HG03565 (cell line): Measurements from ENCODE around the gene GALNT17.

Source experiments
- ATAC-seq: cut with Tn5 transposase; IDR thresholded peaks from one replicate; pipeline ENCODE4 v1.9.1; 2021; ENCODE audit warnings: mild to moderate bottlenecking, moderate library complexity; ENCODE audit not compliant: unreplicated experiment

The GALNT17 gene

GRCh38 chr7:71657386-71657785, 525.4 kb downstream of the GALNT17 start:
- ATAC-seq, result no peak

- no peak for ATAC-seq
Measured at GRCh38 chr7:71659622-71660021, 527.7 kb downstream of the GALNT17 start.

GRCh38 chr7:71661671-71662224, 529.8 kb downstream of the GALNT17 start:
- ATAC-seq, result no peak

GRCh38 chr7:71665716-71666115, 533.8 kb downstream of the GALNT17 start:
- no peak for ATAC-seq

GRCh38 chr7:71668572-71668971, 536.6 kb downstream of the GALNT17 start:
- no peak for ATAC-seq

GRCh38 chr7:71679480-71679879, 547.5 kb downstream of the GALNT17 start:
- no peak for ATAC-seq

- no peak for ATAC-seq
Measured at GRCh38 chr7:71682181-71682580, 550.2 kb downstream of the GALNT17 start.

GRCh38 chr7:71682841-71683781, 551.2 kb downstream of the GALNT17 start:
- no peak for ATAC-seq

- ATAC-seq, result no peak
Measured at GRCh38 chr7:71687286-71687685, 555.3 kb downstream of the GALNT17 start.

GRCh38 chr7:71687831-71688599, 556.1 kb downstream of the GALNT17 start:
- no peak for ATAC-seq

GRCh38 chr7:71691538-71691937, 559.6 kb downstream of the GALNT17 start:
- no peak for ATAC-seq

- ATAC-seq, result no peak
Measured at GRCh38 chr7:71694665-71695064, 562.7 kb downstream of the GALNT17 start.

GRCh38 chr7:71695186-71695585, 563.2 kb downstream of the GALNT17 start:
- ATAC-seq, result no peak

- ATAC-seq, result no peak
Measured at GRCh38 chr7:71696511-71696910, 564.6 kb downstream of the GALNT17 start.

- no peak for ATAC-seq
Measured at GRCh38 chr7:71697400-71697799, 565.5 kb downstream of the GALNT17 start.

GRCh38 chr7:71705217-71705616, 573.3 kb downstream of the GALNT17 start:
- ATAC-seq, result no peak

- ATAC-seq, result no peak
Measured at GRCh38 chr7:71705901-71706596, 574.1 kb downstream of the GALNT17 start.

GRCh38 chr7:71706597-71706975, 574.6 kb downstream of the GALNT17 start:
- no peak for ATAC-seq

GRCh38 chr7:71707041-71707440, 575.1 kb downstream of the GALNT17 start:
- ATAC-seq, result no peak

GRCh38 chr7:71708710-71709109, 576.8 kb downstream of the GALNT17 start:
- ATAC-seq, result no peak

GRCh38 chr7:71710442-71710841, 578.5 kb downstream of the GALNT17 start:
- ATAC-seq, result no peak
